HG02571 (cell line): Measurements from ENCODE around the gene APOBEC3B.
"Not testable (repeated sequence)": the region's sequence is repeated elsewhere in the genome, so short reads cannot be mapped to it uniquely, and the experiment has no call there.

Source experiments
- ATAC-seq: cut with Tn5 transposase; IDR thresholded peaks from one replicate; pipeline ENCODE4 v1.9.1; 2021; ENCODE audit warnings: mild to moderate bottlenecking, moderate library complexity; ENCODE audit not compliant: unreplicated experiment

APOBEC3B gene

DNA sequence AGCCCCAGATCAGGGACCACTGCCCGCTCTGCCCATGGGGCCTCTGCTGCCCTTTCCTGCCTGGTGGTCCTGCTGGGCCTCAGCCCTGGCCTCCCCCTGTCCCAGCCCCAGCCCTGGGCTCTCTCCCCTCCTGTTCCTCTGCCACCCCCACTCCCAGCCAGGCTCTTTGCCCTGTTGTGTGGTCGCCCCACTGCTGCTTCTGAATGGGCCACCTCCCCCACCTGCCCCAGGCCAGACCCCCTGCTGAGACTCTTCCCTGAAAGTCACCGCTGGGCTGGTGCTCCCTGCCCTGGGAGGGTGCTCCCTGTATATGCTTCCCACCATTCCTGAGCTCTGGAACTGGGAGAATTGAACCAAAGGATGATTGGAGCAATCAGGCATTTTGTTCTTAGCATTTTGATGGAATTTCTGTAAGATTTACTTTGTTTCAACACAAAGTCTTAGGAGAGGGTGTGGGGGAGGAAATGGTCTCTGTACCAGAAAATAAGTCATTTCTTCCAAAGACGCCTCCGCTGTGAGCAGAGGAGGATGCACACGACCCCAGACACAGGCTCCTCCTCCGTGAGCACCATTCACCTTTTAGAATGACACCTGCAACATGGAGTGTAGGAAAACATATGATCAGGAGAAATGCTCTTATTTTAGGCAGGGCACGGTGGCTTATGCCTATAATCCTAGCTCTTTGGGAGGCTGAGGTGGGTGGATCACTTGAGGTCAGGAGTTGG is 5.2 kb downstream of the APOBEC3B start:
- ATAC-seq = no peak

DNA sequence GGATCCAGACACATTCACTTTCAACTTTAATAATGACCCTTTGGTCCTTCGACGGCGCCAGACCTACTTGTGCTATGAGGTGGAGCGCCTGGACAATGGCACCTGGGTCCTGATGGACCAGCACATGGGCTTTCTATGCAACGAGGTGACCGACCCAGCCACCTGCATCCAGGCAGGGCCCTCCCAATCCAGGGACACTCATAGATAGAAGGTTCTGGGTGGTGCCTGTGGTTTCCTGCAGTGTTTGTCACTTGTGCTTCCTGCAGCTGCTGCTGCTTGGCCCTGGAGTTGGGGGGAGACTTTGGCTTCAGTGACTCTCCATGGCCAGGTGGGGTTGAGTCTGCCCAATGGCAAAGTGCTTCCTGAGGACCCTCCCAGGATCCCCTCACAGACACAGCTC is 7.3 kb downstream of the APOBEC3B start:
- ATAC-seq = no peak

DNA sequence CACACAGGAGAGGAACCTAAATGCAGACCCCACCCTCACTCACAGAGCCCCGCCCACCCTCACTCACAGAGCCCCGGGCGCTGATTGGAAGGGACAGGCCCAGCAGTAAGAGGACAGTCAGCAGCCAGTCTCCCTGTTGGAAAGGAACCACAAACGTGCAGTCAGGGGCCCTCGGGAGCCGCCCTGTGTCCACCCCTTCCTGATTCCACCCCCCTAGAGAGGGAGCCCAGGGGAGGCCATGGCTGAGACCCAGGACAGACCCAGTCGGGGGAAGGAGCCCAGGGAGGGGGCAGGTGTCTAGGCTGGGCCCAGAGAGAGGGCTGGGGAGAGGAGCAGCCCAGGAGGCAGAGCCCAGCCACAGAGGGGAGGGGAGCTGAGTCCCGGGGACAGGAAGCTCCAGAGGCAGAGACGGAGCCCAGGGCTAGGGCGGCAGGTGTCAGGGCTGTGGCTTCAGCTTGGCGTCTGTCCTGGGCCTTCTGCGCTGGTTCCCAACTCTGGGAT is 10.8 kb downstream of the APOBEC3B start:
- not testable (repeated sequence) for ATAC-seq

DNA sequence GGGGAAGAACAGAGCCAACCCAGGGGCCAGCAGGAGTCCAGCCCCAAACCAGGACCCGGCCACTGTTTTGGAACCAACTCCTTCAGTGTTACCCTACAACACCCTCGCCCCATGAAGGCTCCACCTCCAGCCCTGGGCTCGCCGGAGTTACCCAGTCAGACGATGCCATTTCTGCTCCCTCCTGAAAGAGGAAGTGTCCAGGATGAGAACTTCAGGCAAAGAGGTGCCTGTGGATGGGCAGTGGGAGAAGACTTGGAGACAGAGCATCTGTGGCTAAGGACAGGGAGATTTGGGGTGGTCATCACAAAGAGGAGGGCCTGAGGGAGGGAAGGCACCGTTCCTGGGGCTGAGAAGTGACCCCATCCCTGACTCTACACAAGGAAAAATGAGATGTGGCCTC is 14.0 kb downstream of the APOBEC3B start:
- no peak for ATAC-seq

DNA sequence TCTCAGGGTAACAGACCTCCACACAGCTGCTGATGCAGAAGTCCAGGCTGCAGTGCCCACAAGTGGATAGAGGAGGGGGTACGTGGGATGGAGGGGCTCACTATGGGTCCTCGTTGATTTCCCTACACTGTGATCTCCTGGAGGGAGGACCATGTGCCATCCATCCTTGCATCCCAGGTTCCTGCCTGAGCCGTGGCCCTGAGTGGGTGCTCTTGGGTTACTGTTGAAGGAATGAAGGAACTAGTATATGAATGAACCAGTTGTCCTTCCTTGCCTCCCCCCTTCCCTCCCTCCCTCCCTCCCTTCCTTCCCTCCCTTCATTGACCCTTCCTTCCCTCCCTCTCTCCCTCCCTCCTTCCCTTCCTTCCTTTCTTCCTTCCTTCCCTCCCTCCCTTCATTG is 15.4 kb downstream of the APOBEC3B start:
- no peak for ATAC-seq

DNA sequence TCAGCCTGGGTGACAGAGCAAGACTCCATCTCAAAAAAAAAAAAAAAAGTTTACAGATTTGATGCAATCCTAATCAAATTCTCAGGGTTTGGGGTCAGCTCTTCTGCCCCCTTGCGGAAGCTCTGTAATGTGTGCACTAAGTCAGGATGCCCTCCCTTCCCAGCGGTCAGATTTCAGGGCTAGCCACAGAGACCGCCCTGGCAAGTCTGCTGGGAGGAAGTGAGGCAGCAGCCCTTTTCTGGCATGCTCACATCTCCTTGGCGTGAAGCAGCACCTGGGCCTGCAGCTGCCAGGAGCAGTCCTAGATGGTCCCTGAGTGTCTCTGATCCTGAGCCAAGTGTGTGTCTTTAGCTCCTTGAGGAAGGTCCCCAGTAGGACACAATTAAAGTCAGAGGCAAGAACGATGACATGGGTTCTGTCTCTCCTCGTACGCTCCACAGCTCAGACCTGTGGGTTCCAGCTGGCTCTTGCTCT is 21.1 kb downstream of the APOBEC3B start:
- no peak for ATAC-seq

DNA sequence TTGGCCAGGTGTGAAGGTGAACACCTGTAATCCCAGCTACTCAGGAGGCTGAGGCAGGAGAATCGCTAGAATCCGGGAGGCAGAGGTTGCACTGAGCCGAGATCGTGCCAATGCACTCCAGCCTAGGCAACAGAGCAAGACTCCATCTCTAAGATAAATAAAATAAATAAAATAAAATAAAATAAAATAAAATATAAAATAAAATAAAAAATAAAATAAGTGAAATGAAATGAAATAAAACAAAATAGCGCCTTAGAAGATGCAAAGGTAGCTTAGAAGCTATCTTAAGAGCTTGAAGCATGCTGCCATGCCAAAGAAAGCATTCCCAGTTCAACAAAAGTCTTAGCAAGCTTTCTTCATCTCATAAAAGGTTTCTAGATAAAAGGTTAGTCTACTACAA is 25.0 kb downstream of the APOBEC3B start:
- no peak for ATAC-seq

DNA sequence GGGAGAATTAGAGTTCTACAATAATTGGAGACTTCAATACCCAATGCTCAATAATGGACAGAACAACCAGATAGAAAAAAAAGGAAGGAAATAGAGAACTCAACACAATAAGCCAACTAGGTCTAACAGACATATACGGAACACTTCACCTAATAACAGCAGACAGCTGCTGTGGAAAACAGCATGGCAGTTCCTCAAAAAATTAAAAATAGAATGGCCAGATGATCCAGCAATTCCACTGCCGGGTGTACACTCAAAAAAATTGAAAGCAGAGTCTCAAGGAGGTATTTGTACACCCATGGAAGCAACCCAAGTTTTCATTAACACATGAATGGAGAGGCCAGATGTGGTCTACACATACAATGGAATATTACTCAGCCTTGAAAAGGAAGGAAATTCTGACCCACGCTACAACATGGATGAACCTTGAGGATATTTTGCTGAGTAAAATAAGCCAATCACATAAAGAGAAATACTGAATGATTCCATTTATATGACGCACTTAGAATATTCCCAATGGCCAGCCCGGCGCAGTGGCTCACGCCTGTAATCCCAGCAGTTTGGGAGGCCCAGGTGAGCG is 26.2 kb downstream of the APOBEC3B start:
- not testable (repeated sequence) for ATAC-seq

DNA sequence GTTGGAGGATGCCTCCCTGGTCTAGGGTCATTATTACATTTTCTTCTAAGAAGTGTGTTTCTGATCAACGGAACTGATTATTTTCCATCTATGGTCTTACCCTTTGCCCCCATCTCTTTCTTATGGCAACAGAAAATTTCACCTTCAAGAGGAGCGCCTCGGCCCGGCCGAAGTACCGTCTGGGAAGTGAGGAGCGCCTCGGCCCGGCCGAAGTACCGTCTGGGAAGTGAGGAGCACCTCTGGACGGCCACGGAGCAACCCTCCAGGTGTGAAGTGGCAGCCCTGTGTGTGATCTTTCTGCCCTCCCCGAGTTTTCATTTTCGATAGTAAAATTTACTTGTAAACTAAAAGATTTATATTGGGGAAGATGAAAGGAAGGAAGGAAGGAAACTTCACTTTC is 28.8 kb downstream of the APOBEC3B start:
- ATAC-seq = no peak

DNA sequence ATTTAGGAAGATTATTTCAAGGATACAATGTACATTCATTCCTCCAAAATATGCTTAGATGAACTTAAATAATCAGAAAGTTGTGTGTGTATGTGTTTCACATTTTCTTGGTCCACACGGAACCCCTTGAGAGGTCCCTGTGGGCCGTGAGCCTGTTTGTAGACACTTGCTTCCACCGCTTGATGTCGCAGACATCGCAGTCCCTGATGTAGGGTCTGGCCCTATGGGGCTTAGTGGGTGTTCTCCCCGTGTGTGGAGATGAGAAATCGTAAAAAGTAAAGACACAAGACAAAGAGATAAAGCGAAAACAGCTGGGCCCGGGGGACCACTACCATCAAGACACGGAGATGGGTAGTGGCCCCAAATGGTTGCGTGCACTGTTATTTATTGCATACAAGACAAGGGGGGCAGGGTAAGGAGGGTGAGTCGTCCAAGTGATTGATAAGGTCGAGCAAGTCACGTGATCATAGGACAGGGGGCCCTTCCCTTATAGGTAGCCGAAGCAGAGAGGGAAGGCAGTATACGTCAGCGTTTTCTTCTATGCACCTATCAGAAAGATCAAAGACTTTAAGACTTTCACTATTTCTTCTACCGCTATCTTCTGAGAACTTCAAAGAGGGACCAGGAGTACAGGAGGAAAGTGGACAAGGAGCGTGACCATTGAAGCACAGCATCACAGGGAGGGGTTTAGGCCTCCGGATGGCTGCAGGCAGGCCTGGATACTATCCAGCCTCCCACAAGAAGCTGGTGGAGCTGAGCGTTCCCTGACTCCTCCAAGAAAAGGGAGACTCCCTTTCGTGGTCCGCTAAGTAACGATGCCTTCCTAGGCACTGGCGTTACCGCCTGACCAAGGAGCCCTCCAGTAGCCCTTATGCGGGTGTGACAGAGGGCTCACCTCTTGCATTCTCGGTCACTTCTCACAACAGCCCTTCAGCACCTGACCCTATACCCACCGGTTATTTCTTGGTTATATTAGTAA is 30.7 kb downstream of the APOBEC3B start:
- ATAC-seq = no peak

DNA sequence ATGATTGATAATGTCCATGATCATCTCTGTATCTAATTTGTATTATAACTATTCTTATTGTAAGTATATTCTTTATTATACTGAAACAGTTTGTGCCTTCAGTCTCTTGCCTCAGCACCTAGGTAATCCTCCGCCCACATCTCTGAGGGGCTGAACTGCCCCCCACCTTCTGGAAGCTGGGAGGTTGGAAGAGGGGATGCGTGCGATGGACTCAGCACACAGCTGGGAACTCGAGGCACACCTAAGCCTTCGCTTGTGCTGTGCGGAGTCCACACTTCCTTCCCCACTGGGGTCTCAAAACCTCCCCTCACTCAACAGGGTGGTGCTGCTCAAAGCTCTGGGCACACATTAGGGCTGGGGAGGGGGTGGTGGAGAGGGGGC is 31.4 kb downstream of the APOBEC3B start:
- ATAC-seq = not testable (repeated sequence)

DNA sequence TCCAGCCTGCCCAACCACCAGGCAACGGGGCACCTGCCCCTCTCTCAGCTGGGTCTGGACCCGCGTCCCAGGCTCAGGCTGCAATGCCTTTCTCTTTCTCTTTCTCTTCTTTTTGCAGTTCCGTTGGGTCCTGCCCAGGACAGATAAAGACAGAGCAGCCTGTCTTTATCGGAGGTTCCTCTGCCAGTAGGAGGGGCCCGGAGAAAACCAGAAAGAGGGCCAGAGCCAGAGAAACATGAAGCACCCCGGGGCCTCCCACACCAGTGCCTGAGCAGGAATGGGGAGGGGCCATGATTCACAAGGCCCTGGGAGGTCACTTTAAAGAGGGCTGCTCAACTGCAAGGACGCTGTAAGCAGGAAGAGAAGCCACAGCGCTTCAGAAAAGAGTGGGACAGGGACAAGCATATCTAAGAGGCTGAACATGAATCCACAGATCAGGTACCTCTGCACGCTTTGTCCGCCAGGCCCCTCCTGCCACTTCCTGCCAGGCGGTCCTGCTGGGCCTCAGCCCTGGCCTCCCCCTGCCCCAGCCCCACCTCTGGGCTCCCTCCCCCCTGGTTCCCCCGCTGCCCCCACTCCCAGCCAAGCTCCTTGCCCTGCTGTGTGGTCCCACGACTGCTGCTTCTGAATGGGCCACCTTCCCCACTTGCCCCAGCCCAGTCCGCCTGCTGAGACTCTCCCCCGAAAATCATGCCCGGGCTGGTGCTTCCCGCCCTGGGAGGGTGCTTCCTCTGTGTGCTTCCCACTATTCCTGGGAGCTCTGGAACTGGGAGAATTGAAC is 32.0 kb downstream of the APOBEC3B start, which contains the start of gene APOBEC3C:
Gene APOBEC3C (plus strand): TSS at position 316 of the 781 bp plus-strand sequence. CDS start 106 bp downstream, at position 422.
- no peak for ATAC-seq

DNA sequence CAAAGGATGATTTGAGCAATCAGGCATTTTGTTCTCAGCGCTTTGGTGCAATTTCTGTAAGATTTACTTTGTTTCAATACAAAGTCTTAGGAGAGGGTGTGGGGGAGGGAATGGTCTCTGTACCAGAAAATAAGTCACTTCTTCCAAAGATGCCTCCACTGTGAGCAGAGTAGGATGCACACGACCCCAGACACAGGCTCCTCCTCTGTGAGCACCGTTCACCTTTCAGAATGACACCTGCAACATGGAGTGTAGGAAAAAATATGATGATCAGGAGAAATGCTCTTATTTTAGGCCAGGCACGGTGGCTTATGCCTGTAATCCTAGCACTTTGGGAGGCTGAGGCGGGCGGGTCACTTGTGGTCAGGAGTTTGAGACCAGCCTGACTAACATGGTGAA is 32.6 kb downstream of the APOBEC3B start:
- ATAC-seq = not testable (repeated sequence)

DNA sequence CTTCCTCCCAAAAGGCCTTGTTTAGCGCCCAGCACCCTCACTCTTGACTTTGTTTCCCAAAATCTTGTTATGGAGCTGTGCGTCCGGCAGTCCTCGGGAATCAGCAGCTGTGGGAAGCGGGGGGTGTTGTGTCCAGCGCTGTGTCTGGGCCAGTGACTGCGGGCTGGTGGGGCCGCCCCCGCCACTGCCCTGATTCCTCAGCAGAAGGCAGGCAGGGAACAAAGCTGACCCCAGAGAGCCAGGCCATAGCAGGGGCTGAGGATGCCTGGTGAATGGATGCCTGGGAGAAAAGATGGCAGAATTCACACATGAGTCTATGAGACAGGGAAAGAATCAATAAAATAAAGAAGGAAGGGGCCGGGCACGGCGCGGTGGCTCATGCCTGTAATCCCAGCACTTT is 34.4 kb downstream of the APOBEC3B start:
- no peak for ATAC-seq

DNA sequence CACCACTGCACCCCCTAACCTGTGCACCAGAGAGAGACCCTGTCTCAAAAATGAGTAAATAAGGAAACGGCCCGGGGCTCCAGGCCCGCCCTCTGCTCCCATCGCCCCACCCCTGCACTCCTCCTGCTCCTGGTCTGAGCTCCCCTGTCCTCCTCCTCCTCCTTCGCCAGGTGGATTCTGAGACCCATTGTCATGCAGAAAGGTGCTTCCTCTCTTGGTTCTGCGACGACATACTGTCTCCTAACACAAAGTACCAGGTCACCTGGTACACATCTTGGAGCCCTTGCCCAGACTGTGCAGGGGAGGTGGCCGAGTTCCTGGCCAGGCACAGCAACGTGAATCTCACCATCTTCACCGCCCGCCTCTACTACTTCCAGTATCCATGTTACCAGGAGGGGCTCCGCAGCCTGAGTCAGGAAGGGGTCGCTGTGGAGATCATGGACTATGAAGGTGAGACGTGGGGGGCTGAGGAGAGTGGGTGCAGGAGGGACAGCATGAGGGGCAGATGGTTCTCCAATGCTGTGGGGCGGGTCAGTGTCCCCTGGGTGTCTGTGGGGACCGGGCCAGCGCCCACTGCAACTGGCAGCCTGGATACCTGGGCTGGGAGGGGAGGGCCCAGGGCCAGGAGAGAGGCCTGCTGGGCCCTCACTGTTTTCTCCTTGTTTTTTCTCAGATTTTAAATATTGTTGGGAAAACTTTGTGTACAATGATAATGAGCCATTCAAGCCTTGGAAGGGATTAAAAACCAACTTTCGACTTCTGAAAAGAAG is 35.6 kb downstream of the APOBEC3B start:
- no peak for ATAC-seq

DNA sequence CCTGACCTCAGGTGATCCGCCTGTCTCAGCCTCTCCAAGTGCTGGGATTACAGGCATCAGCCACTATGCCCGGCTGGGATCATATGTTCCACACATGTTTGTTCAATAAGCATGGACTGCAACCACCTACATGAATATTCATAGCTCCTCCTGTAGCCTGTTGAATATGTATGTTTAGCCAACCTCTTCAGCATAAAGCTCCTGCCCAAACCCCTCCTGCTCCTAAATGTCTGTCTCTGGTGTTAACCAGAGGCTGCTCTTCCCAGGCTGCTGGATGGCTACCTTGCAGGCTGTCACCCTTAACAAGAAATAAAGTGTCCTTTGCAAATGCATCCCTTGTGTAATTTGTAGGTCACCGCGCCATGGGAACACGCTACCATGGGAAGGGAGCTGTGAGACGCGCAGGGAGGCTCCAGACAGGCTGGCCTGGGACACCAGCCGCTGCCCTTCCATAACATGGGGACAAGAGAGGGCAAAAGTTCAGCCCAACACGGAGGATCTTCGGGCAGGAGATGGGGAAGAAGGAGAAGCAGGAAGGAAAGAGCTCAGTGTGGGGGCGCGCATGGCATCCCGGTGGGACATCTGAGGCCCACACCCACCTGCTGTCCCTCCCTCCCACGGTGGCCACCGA is 38.0 kb downstream of the APOBEC3B start:
- peak; percentile 8 for ATAC-seq

DNA sequence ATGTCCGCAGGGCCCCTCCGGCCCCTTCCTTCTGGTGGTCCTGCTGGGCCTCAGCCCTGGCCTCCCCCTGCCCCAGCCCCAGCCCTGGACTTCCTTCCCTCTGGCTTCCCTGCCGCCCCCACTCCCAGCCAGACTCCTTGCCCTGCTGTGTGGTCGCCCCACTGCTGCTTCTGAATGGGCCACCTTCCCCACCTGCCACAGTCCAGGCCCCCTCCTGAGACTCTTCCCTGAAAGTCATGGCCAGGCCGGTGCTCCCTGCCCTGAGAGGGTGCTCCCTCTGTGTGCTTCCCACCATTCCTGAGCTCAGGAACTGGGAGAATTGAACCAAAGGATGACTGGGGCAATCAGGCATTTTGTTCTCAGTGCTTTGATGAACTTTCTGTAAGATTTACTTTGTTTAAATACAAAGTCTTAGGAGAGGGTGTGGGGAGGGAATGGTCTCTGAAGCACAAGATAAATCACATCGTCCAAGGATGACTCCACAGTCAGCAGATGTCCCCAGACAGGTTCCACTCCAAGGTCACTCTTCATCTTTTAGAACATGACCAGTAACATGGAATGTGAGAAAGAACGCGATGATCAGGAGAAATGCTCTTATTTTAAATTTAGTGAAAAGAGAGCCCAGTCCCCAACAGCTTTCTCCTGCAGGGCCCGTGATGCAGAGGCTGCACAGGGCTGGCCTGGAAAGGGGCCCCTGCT is 39.6 kb downstream of the APOBEC3B start:
- ATAC-seq = no peak

DNA sequence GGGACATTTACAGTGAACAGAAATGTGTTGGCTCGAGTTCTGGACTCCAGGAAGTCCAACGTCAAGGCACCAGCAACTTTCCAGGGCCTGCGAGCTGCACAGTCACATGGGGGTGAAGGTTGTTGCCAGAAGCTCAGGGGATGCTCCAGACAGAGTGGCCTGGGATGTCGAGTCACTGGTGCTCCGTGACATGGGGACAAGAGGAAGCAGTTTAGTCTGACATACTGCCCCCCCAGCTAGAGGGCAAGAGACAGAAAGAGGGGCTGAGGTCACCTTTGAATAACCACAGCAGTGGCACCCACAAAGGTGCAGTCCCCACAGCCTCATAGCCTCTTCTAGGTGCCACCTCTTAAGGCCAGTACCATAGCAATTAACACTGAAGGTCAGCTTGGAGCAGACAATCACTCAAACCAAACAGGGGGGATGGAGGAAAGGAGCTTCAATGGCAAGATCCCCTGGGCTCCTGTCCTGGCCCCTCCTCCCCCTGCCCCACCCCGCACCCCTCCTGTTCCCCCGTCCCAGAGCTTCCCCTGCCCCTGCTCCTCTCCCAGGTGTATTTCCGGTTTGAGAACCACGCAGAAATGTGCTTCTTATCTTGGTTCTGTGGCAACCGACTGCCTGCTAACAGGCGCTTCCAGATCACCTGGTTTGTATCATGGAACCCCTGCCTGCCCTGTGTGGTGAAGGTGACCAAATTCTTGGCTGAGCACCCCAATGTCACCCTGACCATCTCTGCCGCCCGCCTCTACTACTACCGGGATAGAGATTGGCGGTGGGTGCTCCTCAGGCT is 42.6 kb downstream of the APOBEC3B start:
- ATAC-seq = no peak
